Activated CD8-positive, alpha-beta T cell treated with anti-CD3 and anti-CD28 coated beads for 36 hours (primary cell): ENCODE data around the gene YDJC. TPM values are rescaled to one million over a fixed set of nuclear protein-coding genes. Genes with fewer than 3 reads are reported as not detected.
"Not testable (repeated sequence)": the region's sequence is repeated elsewhere in the genome, so short reads cannot be mapped to it uniquely, and the experiment has no call there.

Source experiments
- ATAC-seq: fragments of 200-7000 bp; cut with Tn5 transposase; one replicate; pipeline ENCODE4 v1.10.0; 2021; ENCODE audit warnings: mild to moderate bottlenecking, moderate library complexity
- CTCF ChIA-PET: fragments of 350-600 bp; sonication (Branson Sonifier 250); formaldehyde crosslinking; loops from one replicate; lab custom pipeline; 2021; ENCODE audit warnings: antibody characterized with exemption; lab: Charles Lee
- POLR2A ChIA-PET: fragments of 350-600 bp; sonication (Branson Sonifier 250); formaldehyde crosslinking; loops from one replicate; lab custom pipeline; 2021; ENCODE audit warnings: antibody characterized with exemption; lab: Charles Lee
- DNase-seq: peaks from one replicate; pipeline ENCODE4 v3.0.0-alpha.2; 2020
- H3K27ac Mint-ChIP-seq: one replicate; pipeline ENCODE4 v1.8.0; 2021; ENCODE audit warnings: mild to moderate bottlenecking, mixed read lengths
- H3K27me3 Mint-ChIP-seq: one replicate; pipeline ENCODE4 v1.8.0; 2021; ENCODE audit warnings: mixed read lengths
- H3K36me3 Mint-ChIP-seq: one replicate; pipeline ENCODE4 v1.8.0; 2021; ENCODE audit warnings: low read depth, mixed read lengths
- H3K4me1 Mint-ChIP-seq: one replicate; pipeline ENCODE4 v1.8.0; 2021; ENCODE audit warnings: low read depth, mixed read lengths
- H3K4me3 Mint-ChIP-seq: one replicate; pipeline ENCODE4 v1.8.0; 2021; ENCODE audit warnings: mild to moderate bottlenecking, moderate library complexity, mixed read lengths
- H3K9me3 Mint-ChIP-seq: one replicate; pipeline ENCODE4 v1.8.0; 2021; ENCODE audit warnings: mixed read lengths
- intact Hi-C: fragments of 100-400 bp; cut with micrococcal nuclease; formaldehyde crosslinking; loops from one replicate; pipeline ENCODE4 v1.10.0; 2022
- total RNA-seq, 2 experiments: library from RNA; stranded (reverse); gene quantifications; one replicate each; pipeline ENCODE4 v1.2.3, GENCODE V29; 2021
- TF ChIP-seq, protein P1 (sequence below): fragments of 200-600 bp; IDR thresholded peaks from one replicate; pipeline ENCODE4 v1.8.0; 2022; ENCODE audit warnings: antibody characterized with exemption, mild to moderate bottlenecking

The YDJC gene
- total RNA-seq, 2 experiments from 2014 or later, result 60.1 to 64.9 TPM

DNA sequence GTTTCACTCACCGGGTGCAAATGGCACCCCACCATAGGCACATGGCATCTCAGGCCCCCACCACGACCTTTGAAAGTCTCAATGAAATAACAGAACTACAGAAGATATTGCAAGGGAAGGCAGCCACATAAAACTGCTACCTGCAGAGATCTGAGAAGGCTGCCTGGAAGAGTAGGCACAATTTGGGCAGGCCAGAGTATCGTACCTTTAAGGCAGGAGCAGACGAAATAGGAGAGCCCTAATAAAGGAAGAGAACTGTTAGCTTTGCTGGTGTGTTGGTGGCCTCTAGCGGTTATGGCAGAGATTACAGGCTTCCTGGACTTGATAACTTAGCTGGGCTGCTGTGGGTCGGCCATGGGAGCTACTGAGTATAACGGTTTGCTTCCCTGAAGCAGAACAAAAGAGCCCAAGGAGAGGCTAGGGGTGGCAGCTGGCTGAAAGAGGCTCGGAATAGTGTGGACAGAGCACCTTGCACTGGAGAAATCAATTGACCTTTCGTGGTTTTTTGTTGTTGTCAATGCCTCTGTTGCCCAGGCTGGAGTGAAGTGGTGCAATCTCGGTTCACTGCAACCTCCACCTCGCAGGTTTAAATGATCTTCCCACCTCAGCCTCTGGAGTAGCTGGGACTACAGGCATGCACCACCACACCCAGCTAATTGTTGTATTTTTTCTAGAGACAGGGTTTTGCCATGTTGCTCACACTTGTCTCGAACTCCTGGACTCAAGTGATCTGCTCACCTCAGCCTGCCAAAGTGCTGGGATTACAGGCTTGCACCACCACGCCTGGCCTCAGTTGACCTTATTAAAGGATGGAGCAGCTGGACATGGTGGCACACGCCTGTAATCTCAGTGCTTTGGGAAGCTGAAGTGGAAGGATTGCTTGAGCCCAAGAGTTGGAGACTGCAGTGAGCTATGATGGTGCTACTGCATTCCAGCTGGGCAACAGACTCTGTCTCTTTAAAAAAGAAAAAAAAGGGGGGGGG is 17.1 kb upstream of the YDJC start:
- Mint-ChIP-seq H3K36me3 (peaks cover 36% of the 10 kb centered on the region), H3K9me3 (no peaks in the 10 kb centered on the region), H3K27me3 (no peaks in the 10 kb centered on the region), H3K27ac (peak overlapping the region; percentile 13), H3K4me3 (no peak overlapping the region), H3K4me1 (peaks cover 32% of the 10 kb centered on the region)
- TF ChIP-seq, protein P1, sequence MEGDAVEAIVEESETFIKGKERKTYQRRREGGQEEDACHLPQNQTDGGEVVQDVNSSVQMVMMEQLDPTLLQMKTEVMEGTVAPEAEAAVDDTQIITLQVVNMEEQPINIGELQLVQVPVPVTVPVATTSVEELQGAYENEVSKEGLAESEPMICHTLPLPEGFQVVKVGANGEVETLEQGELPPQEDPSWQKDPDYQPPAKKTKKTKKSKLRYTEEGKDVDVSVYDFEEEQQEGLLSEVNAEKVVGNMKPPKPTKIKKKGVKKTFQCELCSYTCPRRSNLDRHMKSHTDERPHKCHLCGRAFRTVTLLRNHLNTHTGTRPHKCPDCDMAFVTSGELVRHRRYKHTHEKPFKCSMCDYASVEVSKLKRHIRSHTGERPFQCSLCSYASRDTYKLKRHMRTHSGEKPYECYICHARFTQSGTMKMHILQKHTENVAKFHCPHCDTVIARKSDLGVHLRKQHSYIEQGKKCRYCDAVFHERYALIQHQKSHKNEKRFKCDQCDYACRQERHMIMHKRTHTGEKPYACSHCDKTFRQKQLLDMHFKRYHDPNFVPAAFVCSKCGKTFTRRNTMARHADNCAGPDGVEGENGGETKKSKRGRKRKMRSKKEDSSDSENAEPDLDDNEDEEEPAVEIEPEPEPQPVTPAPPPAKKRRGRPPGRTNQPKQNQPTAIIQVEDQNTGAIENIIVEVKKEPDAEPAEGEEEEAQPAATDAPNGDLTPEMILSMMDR, result peak; percentile 87
- POLR2A ChIA-PET, result interaction anchor here (0.6 to 1.7 kb wide), 3 partner anchors 12 to 18 kb away, joined by 3 to 12 read pairs (median 6); no protein-coding TSS in a partner anchor
- DNase-seq (peak; percentile 91), ATAC-seq (peak; percentile 40)
- CTCF ChIA-PET, result interaction anchor here (0.6 to 3.4 kb wide), 23 partner anchors 8 to 190 kb away, joined by 3 to 37 read pairs (median 3); partner anchors contain the start of genes CCDC116, PPIL2 and YDJC
- intact Hi-C loops, result no loop called here

DNA sequence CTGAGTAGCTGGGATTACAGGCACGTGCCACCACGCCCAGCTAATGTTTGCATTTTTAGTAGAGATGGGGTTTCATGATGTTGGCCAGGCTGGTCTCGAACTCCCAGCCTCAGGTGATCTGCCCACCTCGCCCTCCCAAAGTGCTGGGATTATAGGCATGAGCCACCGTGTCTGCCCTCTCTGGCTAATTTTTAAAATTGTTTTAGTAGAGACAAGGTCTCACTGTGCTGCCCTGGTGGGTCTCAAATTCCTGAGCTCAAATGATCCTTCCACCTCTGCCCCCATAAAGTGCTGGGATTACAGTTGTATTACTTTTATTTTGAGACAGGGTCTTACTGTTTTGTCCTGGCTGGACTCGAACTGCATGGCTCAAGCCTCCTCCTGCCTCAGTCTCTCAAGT is 15.7 kb upstream of the YDJC start:
- H3K27me3 Mint-ChIP-seq, H3K4me3 Mint-ChIP-seq, intact Hi-C loops, ATAC-seq, H3K9me3 Mint-ChIP-seq, DNase-seq, H3K27ac Mint-ChIP-seq: not testable (repeated sequence)
- ChIA-PET CTCF (interaction anchor here (1.1 to 3.4 kb wide), 7 partner anchors 8 to 20 kb away, joined by 3 to 37 read pairs (median 5); partner anchors contain the start of genes CCDC116 and YDJC), POLR2A (interaction anchor here (0.8 kb wide), 1 partner anchor 9 kb away, joined by 4 read pairs; no protein-coding TSS in a partner anchor)
- H3K4me1 Mint-ChIP-seq, result peaks cover 27% of the 10 kb centered on the region
- H3K36me3 Mint-ChIP-seq, result peaks cover 35% of the 10 kb centered on the region

DNA sequence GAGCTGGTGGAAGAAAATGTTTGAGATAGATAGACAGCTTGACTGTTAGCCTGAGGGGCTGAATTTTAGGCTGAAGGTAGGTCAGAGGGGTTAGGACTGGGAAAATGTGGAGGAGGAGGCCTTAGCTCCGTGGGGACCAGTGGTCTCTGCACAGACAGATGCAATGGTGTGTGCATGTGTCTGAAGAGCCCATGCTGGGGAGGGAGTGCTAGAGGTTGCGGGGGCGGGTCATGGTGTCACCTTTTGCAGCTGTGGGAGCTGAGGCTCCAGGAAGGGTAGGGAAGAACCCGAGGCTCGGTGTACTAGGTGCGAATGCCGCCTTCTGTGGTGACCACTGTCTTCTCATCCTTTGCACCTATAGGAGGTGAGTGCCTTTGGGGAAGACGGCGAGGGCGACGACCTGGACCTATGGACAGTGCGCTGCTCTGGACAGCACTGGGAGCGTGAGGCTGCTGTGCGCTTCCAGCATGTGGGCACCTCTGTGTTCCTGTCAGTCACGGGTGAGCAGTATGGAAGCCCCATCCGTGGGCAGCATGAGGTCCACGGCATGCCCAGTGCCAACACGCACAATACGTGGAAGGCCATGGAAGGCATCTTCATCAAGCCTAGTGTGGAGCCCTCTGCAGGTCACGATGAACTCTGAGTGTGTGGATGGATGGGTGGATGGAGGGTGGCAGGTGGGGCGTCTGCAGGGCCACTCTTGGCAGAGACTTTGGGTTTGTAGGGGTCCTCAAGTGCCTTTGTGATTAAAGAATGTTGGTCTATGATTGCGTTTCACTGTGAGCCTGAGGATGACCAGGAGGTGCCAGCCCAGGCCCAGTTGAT is 13.9 kb upstream of the YDJC start:
- peak overlapping the region; percentile 89 for H3K4me3 Mint-ChIP-seq
- ChIA-PET CTCF (interaction anchor here (0.7 to 3.7 kb wide), 17 partner anchors 9 to 75 kb away, joined by 3 to 78 read pairs (median 7); partner anchors contain the start of genes CCDC116, PPIL2 and YDJC), POLR2A (interaction anchor here (0.7 to 4.1 kb wide), 10 partner anchors 9 to 75 kb away, joined by 3 to 98 read pairs (median 5); partner anchors contain the start of genes CCDC116, PPIL2 and YDJC)
- ATAC-seq (no peak), DNase-seq (peak; percentile 47)
- H3K27me3 Mint-ChIP-seq, result no peaks in the 10 kb centered on the region
- H3K4me1 Mint-ChIP-seq, result peaks cover 26% of the 10 kb centered on the region
- TF ChIP-seq, protein P1, result no peak
- H3K36me3 Mint-ChIP-seq, result peaks cover 27% of the 10 kb centered on the region
- H3K27ac Mint-ChIP-seq, result no peak overlapping the region
- intact Hi-C loops, result no loop called here
- H3K9me3 Mint-ChIP-seq, result no peaks in the 10 kb centered on the region

DNA sequence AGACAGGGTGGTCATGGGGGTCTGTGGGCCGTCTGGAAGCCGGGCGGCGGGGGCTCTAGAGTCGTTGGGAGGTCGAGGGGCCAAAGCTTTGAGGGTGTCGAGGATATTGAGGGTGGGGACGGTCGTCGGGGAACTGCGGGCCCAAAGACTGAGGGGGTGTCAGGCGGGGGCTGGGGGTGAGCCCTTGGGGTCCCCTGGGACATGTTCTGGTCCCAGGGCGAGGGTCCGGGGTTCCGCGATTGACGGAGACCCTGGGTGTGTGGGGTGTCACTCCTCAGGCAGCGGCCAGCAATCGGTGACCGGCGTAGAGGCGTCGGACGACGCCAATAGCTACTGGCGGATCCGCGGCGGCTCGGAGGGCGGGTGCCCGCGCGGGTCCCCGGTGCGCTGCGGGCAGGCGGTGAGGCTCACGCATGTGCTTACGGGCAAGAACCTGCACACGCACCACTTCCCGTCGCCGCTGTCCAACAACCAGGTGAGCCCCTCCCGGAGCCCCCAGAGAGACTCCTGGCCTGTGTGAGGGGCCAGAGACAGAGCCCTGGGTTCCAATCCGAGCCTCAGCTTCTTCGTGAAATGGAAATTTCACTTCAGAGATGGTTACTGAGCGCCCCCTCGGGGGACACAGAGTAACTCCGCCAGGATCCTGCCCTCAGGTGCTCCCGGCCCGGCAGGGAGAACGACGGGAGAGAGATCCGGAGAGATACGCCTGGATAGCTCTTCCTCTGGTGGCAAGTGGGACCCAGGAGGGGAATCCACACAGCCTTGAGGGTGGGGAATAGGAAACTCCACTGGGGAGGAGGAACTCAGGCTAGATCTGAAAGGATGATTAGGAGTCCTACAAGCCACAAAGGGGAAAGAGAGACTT is 13.0 kb upstream of the YDJC start:
- ChIA-PET POLR2A (interaction anchor here (0.6 to 4.1 kb wide), 13 partner anchors 9 to 74 kb away, joined by 3 to 98 read pairs (median 4); partner anchors contain the start of genes CCDC116, PPIL2 and YDJC), CTCF (interaction anchor here (0.7 to 3.7 kb wide), 24 partner anchors 9 to 295 kb away, joined by 3 to 78 read pairs (median 5); partner anchors contain the start of genes CCDC116, PPIL2 and YDJC)
- H3K4me3 Mint-ChIP-seq, result peak overlapping the region; percentile 89
- DNase-seq (peak; percentile 78), ATAC-seq (peak; percentile 11)
- H3K36me3 Mint-ChIP-seq, result peaks cover 26% of the 10 kb centered on the region
- H3K9me3 Mint-ChIP-seq, result no peaks in the 10 kb centered on the region
- H3K27ac Mint-ChIP-seq, result peak overlapping the region; percentile 89
- intact Hi-C loops, result no loop called here
- TF ChIP-seq, protein P1, result peak; percentile 83
- no peaks in the 10 kb centered on the region for H3K27me3 Mint-ChIP-seq
- H3K4me1 Mint-ChIP-seq, result peaks cover 26% of the 10 kb centered on the region
